K562 treated with DMSO at 1 percent for 4 hours (cell line): ENCODE measurements around the gene BAD. TPM values are rescaled to one million over a fixed set of nuclear protein-coding genes. Genes with fewer than 3 reads are reported as not detected.

Source experiments
- total RNA-seq: library from RNA; unstranded; fragments of 300-600 nt; gene quantifications from 2 replicates; pipeline ENCODE4 v1.2.3, GENCODE V29; 2022; ENCODE audit not compliant: insufficient read depth

The BAD gene
- total RNA-seq, 1 experiment from 2014 or later = 77.3 TPM

Other genes starting within 250 kb of the BAD start
- 0.28 and 0.60 TPM in 2 replicates for gene FLRT1, start 248.7 kb downstream of the BAD start, total RNA-seq
- 126 and 144 TPM in 2 replicates for gene MACROD1, start 118.6 kb downstream of the BAD start, total RNA-seq
- gene STIP1, start 98.5 kb downstream of the BAD start, total RNA-seq = 278 and 310 TPM in 2 replicates
- 227 and 242 TPM in 2 replicates for gene FERMT3, start 77.9 kb downstream of the BAD start, total RNA-seq
- 29.0 and 32.8 TPM in 2 replicates for gene TRPT1, start 58.5 kb downstream of the BAD start, total RNA-seq
- 68.2 and 78.4 TPM in 2 replicates for gene NUDT22, start 58.4 kb downstream of the BAD start, total RNA-seq
- 68.1 and 69.1 TPM in 2 replicates for gene DNAJC4, start 54.1 kb downstream of the BAD start, total RNA-seq
- 119 and 133 TPM in 2 replicates for gene VEGFB, start 50.1 kb downstream of the BAD start, total RNA-seq
- gene FKBP2, start 43.6 kb downstream of the BAD start, total RNA-seq = 112 and 126 TPM in 2 replicates
- 211 and 214 TPM in 2 replicates for gene PPP1R14B, start 37.7 kb downstream of the BAD start, total RNA-seq
- 26.1 and 27.4 TPM in 2 replicates for gene PLCB3, start 33.1 kb downstream of the BAD start, total RNA-seq
- 38.8 and 45.2 TPM in 2 replicates for gene GPR137, start 1.2 kb upstream of the BAD start, total RNA-seq
- gene KCNK4, start 6.6 kb upstream of the BAD start, total RNA-seq = not detected in 2 replicates
- 6.3 and 7.1 TPM in 2 replicates for gene CATSPERZ, start 15.7 kb upstream of the BAD start, total RNA-seq
- gene ESRRA, start 20.9 kb upstream of the BAD start, total RNA-seq = 78.5 and 98.4 TPM in 2 replicates
- 319 and 411 TPM in 2 replicates for gene TRMT112, start 32.9 kb upstream of the BAD start, total RNA-seq
- 455 and 541 TPM in 2 replicates for gene PRDX5, start 33.5 kb upstream of the BAD start, total RNA-seq
- gene CCDC88B, start 55.5 kb upstream of the BAD start, total RNA-seq = 19.2 and 19.4 TPM in 2 replicates
- 25.4 and 30.5 TPM in 2 replicates for gene RPS6KA4, start 74.5 kb upstream of the BAD start, total RNA-seq